ENCODE data around the gene SYNC. TPM values are rescaled to one million over a fixed set of nuclear protein-coding genes. Genes with fewer than 3 reads are reported as not detected.

Gene SYNC
- polyA plus RNA-seq, 1 experiment, result 65.1 TPM

- no peak for TF ChIP-seq CTCF (IDR thresholded peaks at IDR 0.05; ENCODE audit: low read depth, low read length)
- ChIA-PET POLR2A (no interaction called here), CTCF (interaction anchor here (1.3 to 3.1 kb wide), 2 partner anchors 30 to 31 kb away, joined by 6 to 14 read pairs; no protein-coding TSS in a partner anchor)
- Histone ChIP-seq H3K27me3 (ENCODE audit: control insufficient read depth, insufficient read depth, low read length) (no peaks in the 10 kb centered on the region), H3K4me3 (ENCODE audit: low read depth, low read length) (peak overlapping the region; percentile 68), H3K9me3 (ENCODE audit: control insufficient read depth, insufficient read depth, low read length) (no peaks in the 10 kb centered on the region), H3K27ac (ENCODE audit: low read depth, low read length) (no peak overlapping the region)
- no peak for DNase-seq (ENCODE audit: low read depth, low spot score)
These were observed 40.4 kb upstream of the SYNC start for GRCh38 chr1:32742956-32743355.

GRCh38 chr1:32742199-32742947, 39.8 kb upstream of the SYNC start:
- Histone ChIP-seq H3K9me3 (ENCODE audit: control insufficient read depth, insufficient read depth, low read length) (no peaks in the 10 kb centered on the region), H3K4me3 (ENCODE audit: low read depth, low read length) (peak overlapping the region; percentile 68), H3K27me3 (ENCODE audit: control insufficient read depth, insufficient read depth, low read length) (no peaks in the 10 kb centered on the region), H3K27ac (ENCODE audit: low read depth, low read length) (no peak overlapping the region)
- CTCF ChIA-PET, result interaction anchor here (0.6 to 3.1 kb wide), 3 partner anchors 30 to 217 kb away, joined by 4 to 14 read pairs (median 6); no protein-coding TSS in a partner anchor
- POLR2A ChIA-PET, result interaction anchor here (0.6 kb wide), 1 partner anchor 80 kb away, joined by 3 read pairs; no protein-coding TSS in a partner anchor
- TF ChIP-seq CTCF (IDR thresholded peaks at IDR 0.05; ENCODE audit: low read depth, low read length), result no peak
- no peak for DNase-seq (ENCODE audit: low read depth, low spot score)

GRCh38 chr1:32741413-32742198, 39.0 kb upstream of the SYNC start:
- TF ChIP-seq CTCF (IDR thresholded peaks at IDR 0.05; ENCODE audit: low read depth, low read length), result peak; percentile 47
- peak overlapping the region; percentile 68 for H3K4me3 ChIP-seq (ENCODE audit: low read depth, low read length)
- H3K27ac ChIP-seq (ENCODE audit: low read depth, low read length), result no peak overlapping the region
- CTCF ChIA-PET, result interaction anchor here (0.6 to 3.1 kb wide), 3 partner anchors 29 to 216 kb away, joined by 4 to 14 read pairs (median 6); no protein-coding TSS in a partner anchor
- no peak for DNase-seq (ENCODE audit: low read depth, low spot score)
- H3K27me3 ChIP-seq (ENCODE audit: control insufficient read depth, insufficient read depth, low read length), result no peaks in the 10 kb centered on the region
- H3K9me3 ChIP-seq (ENCODE audit: control insufficient read depth, insufficient read depth, low read length), result no peaks in the 10 kb centered on the region
- POLR2A ChIA-PET, result no interaction called here

- H3K27ac ChIP-seq (ENCODE audit: low read depth, low read length), result no peak overlapping the region
- POLR2A ChIA-PET, result no interaction called here
- peak overlapping the region; percentile 68 for H3K4me3 ChIP-seq (ENCODE audit: low read depth, low read length)
- no peaks in the 10 kb centered on the region for H3K9me3 ChIP-seq (ENCODE audit: control insufficient read depth, insufficient read depth, low read length)
- CTCF ChIA-PET, result no interaction called here
- no peak for DNase-seq (ENCODE audit: low read depth, low spot score)
- TF ChIP-seq CTCF (IDR thresholded peaks at IDR 0.05; ENCODE audit: low read depth, low read length), result no peak
- H3K27me3 ChIP-seq (ENCODE audit: control insufficient read depth, insufficient read depth, low read length), result no peaks in the 10 kb centered on the region
These were observed 38.5 kb upstream of the SYNC start for GRCh38 chr1:32741059-32741412.
